IPS-NIHi11 (cell line): ENCODE results near the gene UBA1.

Experiments used
- DNase-seq: peaks from one replicate; pipeline ENCODE4 v3.0.0; 2012; ENCODE audit warnings: mixed read lengths, low spot score

Gene UBA1

DNA sequence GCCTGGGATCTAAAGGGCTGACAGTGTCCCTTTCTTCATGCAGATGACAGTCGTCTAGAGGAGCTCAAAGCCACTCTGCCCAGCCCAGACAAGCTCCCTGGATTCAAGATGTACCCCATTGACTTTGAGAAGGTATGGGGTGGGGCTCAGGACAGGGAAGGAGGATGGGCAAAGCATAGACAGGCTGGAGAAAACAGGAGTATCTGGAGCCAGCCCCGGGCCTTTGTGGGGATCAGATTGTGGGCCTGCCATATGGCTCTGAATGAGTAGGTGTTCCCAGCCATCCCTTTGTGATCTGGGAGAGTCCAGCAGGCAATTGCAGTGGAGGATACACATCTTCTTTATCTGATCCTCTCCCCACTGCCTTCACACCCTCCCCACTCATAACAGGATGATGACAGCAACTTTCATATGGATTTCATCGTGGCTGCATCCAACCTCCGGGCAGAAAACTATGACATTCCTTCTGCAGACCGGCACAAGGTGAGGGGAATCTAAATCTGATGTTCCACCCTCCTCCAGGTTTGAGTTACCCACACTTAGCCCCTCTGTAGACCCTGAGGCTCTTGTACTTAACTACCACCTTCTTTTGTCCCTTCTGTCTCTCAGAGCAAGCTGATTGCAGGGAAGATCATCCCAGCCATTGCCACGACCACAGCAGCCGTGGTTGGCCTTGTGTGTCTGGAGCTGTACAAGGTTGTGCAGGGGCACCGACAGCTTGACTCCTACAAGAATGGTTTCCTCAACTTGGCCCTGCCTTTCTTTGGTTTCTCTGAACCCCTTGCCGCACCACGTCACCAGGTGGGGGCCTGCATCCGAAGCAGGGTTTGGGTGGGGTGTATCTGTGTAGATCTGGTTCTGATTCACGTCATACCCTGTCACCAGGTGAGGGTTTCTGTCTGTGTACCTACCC, 19.0 kb downstream of the UBA1 start:
- no peak for DNase-seq

- DNase-seq = no peak
Measured at GRCh38 chrX:47214435-47215077, 20.9 kb downstream of the UBA1 start.

DNA sequence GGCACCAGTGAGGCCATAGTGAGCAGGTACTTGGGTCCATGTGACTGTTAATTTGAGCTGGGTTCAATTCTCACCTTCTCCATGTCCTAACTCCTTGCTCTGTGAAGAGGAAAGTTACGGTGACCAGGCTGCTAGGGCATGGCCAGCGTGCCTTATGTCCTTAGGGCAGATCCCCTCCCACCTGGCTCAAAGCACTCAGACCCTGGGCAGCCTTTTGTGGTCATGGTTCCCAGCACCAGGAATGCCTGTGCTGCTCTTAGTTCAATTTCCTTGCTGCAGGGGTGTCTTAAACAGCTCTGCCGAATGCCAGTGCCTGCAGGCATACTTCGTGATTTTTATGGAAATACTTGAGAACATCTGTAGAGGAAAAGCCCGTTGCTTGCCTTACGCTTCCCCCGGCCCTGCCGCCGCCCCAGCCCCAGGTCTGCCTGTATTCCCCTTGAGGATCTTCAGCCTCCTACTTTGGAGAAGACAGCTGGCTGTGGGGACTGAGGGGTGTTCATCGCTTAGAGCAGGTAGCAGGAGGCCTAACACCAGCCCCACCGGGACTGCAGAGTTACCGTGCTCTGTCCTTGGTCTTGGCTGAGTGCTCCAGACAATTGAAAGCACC, 21.8 kb downstream of the UBA1 start:
- no peak for DNase-seq

DNA sequence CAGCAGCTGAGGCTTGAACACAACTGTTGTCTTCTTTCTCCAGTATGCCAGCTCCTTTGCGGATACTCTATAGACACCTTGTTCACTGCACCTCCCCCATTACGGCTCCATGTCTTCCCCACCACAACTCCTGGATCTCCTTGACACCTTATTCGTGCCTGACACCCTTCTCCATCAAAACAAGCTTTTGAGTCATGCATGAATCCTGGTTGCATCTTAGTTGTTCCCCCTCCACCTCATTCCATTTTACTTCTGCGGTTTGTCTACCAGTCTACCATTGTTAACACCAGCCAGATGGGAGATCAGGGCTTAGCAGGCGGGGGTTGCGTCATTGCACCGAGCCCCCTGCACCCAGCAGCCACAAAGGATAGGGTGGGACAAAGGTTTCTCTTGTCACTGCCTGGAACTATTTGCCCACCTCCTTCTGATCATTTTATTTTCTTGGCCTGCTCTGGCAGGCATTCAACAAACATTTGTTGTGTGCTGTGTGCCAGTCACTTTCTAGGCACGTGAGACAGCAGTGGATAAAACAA, 22.8 kb downstream of the UBA1 start:
- DNase-seq = no peak

DNA sequence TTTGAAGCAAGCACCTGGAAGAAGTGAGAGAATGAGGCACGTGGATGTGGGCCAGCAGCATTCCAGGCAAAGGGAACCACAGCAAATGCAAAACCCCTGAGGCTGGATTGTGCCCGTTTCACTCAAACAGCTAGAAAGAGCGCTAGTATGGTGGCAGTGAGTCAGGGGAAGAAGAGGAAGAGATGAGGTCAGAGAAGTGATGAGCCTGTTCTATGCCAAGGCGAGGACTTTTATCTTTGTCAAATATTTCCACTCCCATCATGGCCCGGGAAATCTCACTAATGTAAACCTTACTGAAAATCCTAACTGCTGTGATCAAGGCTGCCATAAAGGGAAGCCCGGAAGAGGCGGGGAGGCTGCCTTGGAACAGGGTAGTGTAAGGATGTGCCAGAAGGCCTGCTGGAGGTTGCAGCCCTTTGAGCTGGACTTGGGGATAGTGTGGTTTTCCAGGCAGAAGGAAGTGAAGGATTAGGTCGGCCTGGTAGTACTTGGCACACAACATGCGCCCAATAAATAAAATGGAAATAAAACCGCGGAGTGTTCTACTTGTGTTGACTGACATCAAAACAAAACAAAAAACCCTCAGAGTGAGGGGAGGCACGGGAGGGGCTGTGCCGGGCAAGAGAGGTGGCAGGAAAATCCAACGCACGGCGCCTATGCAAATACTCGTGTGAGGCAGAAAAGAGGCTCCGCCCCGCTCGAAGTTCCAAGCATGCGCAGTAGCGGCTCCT, 23.7 kb downstream of the UBA1 start:
- DNase-seq = peak; percentile 35

DNA sequence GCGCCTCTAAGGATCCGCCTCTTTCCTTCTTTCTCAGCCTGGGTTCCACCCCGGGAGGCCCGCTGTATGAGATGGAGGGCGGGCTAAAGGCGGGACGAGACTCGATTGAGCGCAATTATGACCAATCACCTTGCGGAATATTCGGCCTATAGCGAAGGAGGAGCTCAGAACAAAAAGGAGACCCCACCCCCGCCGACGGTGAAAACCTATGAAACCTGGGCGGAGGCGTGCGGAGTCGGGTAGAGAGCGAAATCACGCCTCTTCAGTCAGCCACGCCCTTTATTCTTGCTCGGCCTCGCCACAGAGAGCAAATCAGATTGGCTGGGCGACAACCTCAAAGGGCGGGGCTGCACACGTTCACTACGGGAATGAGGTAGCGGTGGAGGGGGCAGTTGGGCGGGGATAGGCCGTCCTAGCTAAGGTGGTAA, 24.2 kb downstream of the UBA1 start:
- DNase-seq = peak; percentile 75

DNA sequence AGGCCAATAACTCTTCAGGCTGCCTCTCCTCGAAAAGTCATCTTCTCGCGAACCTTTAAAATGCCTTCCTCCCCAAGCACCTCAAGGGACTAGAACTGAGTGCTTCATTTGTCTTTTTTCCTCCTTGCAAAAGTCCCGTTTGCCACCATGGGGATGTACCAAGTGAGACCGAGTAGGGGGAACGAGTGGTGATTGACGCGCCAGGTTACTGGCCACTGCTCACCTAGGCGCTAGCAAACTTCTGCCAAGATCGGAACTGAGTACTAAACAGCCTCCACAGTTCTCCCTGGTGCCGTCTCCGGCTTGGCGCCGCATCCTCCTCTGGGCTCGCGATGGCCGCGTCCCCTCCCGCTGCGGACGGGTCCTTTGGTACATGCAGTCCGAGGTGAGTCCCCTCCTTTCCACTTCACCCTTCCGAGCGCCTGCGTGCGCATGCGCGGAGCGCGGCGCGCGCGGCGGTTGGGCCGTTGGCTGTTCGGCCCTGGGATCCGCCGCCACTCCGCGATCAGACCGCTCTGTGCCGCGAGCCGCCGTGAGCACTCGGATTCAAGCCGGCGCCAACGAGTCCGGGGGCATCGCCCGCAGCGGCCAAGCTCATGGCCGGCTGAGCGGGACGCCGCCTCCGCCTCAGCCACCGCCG, 24.8 kb downstream of the UBA1 start, which contains the start of gene CDK16:
Gene CDK16, plus strand, starts transcription at position 402 of the 640 bp plus-strand sequence. CDS start 4,877 bp downstream, outside the sequence.
- DNase-seq = peak; percentile 77

- peak; percentile 59 for DNase-seq
Measured at GRCh38 chrX:47218920-47219815, 25.5 kb downstream of the UBA1 start.

GRCh38 chrX:47221756-47222155, 28.1 kb downstream of the UBA1 start:
- DNase-seq = no peak

- no peak for DNase-seq
Measured at GRCh38 chrX:47222751-47223350, 29.2 kb downstream of the UBA1 start.

DNA sequence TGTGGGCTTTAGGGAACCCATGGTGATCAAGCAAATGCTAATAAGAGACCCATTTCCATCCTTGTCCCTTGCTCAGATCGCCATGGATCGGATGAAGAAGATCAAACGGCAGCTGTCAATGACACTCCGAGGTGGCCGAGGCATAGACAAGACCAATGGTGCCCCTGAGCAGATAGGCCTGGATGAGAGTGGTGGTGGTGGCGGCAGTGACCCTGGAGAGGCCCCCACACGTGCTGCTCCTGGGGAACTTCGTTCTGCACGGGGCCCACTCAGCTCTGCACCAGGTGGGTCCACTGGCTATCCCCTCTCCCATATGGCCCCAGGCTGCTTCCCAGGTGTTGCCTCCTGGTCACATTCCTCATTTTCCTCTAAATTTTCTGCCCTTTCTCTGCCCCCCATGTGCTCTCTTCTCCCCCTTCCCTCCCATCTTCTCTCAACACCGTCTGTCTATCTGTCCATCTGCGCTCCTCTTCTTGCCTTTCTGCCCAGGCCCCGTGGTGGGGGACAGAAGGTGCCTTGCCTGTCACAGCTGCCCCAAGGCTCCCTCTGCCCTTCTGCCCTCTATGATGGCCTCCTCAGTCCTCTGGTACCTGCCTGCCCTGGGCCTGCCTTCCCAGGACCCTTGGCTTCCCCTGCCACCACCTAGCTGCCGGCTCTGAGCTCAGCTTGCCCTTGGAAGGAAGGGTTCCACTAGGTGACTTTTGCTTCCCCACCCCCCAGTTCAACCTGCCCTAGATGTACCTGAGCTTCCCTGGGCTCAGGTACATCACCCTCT, 30.0 kb downstream of the UBA1 start:
- DNase-seq = no peak

- no peak for DNase-seq
Measured at GRCh38 chrX:47224266-47224895, 30.8 kb downstream of the UBA1 start.

- DNase-seq = no peak
Measured at GRCh38 chrX:47224896-47225290, 31.3 kb downstream of the UBA1 start.

DNA sequence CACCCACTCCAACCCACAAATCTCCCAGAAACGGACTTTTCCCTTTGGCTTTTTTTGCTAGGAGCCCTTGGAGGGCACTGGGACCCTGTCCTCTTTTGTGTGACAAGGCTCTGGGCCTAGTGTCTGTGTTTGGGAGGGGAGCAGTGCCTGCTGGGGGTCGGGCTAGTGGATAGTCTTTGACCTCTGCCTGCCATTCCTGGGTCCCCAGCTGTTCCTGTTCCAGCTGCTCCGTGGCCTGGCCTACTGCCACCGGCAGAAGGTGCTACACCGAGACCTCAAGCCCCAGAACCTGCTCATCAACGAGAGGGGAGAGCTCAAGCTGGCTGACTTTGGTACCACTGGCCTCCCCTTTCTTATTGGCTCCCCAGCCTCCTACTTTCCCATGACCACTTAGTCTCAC, 32.4 kb downstream of the UBA1 start:
- DNase-seq = no peak

GRCh38 chrX:47226531-47227333, 33.1 kb downstream of the UBA1 start:
- no peak for DNase-seq

DNA sequence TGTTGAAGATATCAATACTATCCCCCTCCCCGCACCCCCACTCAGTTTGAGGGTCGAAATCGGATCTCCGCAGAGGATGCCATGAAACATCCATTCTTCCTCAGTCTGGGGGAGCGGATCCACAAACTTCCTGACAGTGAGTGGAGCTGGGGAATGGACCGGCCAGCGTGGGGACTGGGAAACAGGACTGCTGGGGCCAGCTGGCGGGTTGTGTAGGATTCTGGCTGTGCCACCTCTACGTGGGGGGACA, 33.6 kb downstream of the UBA1 start:
- DNase-seq = no peak

- DNase-seq = no peak
Measured at GRCh38 chrX:47228550-47229270, 35.1 kb downstream of the UBA1 start.
